Panc1 (cell line): ENCODE results near the gene SASH3. TPM values are rescaled to one million over a fixed set of nuclear protein-coding genes. Genes with fewer than 3 reads are reported as not detected.

ENCODE experiments used
- ATAC-seq: fragments of 200-7000 bp; cut with Tn5 transposase; 2 replicates; pipeline ENCODE4 v1.9.1; 2020; ENCODE audit warnings: mild to moderate bottlenecking, moderate library complexity
- BruUV-seq: library from RNA; stranded (reverse); fragments of 400-500 nt; replicated peaks from 2 replicates; lab custom pipeline; 2021; lab: Mats Ljungman, UMichigan
- CTCF ChIA-PET: fragments of 300-600 bp; sonication (Branson Sonifier 250); formaldehyde crosslinking; loops from one replicate; lab custom pipeline; 2022; ENCODE audit warnings: antibody characterized with exemption; lab: Charles Lee
- POLR2A ChIA-PET: fragments of 300-600 bp; sonication (Branson Sonifier 250); formaldehyde crosslinking; loops from one replicate; lab custom pipeline; 2022; ENCODE audit warnings: antibody characterized with exemption; lab: Charles Lee
- DNase-seq: peaks from one replicate; pipeline ENCODE4 v3.0.0-alpha.2; 2010; ENCODE audit warnings: low read depth, low spot score
- H3K27ac ChIP-seq: 2 replicates; pipeline ENCODE4 v1.5.1; 2011; ENCODE audit warnings: mild to moderate bottlenecking, low read length, inconsistent platforms
- H3K27me3 ChIP-seq: fragments of 200-500 bp; sonication (Bioruptor generic); 2 replicates; pipeline ENCODE4 v1.6.0; 2014; ENCODE audit warnings: low read length, inconsistent platforms; ENCODE audit not compliant: control insufficient read depth, insufficient read depth
- H3K36me3 ChIP-seq: fragments of 200-500 bp; sonication (Bioruptor generic); 2 replicates; pipeline ENCODE4 v1.5.1; 2014; ENCODE audit warnings: inconsistent platforms, mild to moderate bottlenecking, low read length, moderate library complexity; ENCODE audit not compliant: control insufficient read depth, insufficient read depth
- H3K4me1 ChIP-seq: 2 replicates; pipeline ENCODE4 v1.5.1; 2011; ENCODE audit warnings: inconsistent platforms, mild to moderate bottlenecking, low read length, moderate library complexity; ENCODE audit not compliant: control insufficient read depth, insufficient read depth
- H3K4me3 ChIP-seq, 2 experiments: 2 replicates each; pipeline ENCODE4 v1.5.1; 2011 to 2012; ENCODE audit warnings: low read depth in 2 of 2, low read length in 2 of 2, mild to moderate bottlenecking in 2 of 2, inconsistent platforms in 1 of 2, moderate library complexity in 1 of 2
- H3K9me3 ChIP-seq: fragments of 200-500 bp; sonication (Bioruptor generic); 2 replicates; pipeline ENCODE4 v1.5.1; 2014; ENCODE audit warnings: low read depth, mild to moderate bottlenecking, inconsistent platforms, low read length, moderate library complexity; ENCODE audit not compliant: control insufficient read depth, insufficient read depth
- CTCF ChIP-seq: fragments of 450-650 bp; IDR thresholded peaks from 2 replicates; pipeline ENCODE4 v1.5.1; 2017; ENCODE audit warnings: mild to moderate bottlenecking
- POLR2AphosphoS5 ChIP-seq: IDR thresholded peaks from 2 replicates; pipeline ENCODE4 v1.6.1; 2012; ENCODE audit warnings: mild to moderate bottlenecking, low read depth, low read length, moderate library complexity
- REST ChIP-seq, 2 experiments: IDR thresholded peaks; 2 replicates each; pipeline ENCODE4 v1.6.1; 2011 to 2012; ENCODE audit warnings: low read depth in 2 of 2, control low read depth in 1 of 2, low read length in 1 of 2, mild to moderate bottlenecking in 1 of 2, moderate library complexity in 1 of 2; ENCODE audit not compliant: insufficient read depth in 1 of 2
- SIN3A ChIP-seq: IDR thresholded peaks from 2 replicates; pipeline ENCODE4 v1.6.1; 2012; ENCODE audit warnings: low read depth, mild to moderate bottlenecking, low read length, moderate library complexity, borderline replicate concordance; ENCODE audit not compliant: insufficient read depth
- TCF7L2 ChIP-seq: IDR thresholded peaks from 2 replicates; pipeline ENCODE4 v1.6.1; 2011; ENCODE audit warnings: mild to moderate bottlenecking, low read depth, low read length, inconsistent platforms
- in situ Hi-C: cut with HindIII; loops from 2 replicates; pipeline ENCODE4 v1.10.0; 2016; ENCODE audit warnings: low sequenced_read_pairs, low pct_unique_long_range_greater_than_20kb
- intact Hi-C: fragments of 100-400 bp; cut with micrococcal nuclease; formaldehyde crosslinking; loops from one replicate; pipeline ENCODE4 v1.10.0; 2022; ENCODE audit not compliant: unreplicated experiment
- total RNA-seq: library from RNA; stranded (reverse); gene quantifications from one replicate; pipeline ENCODE4 v1.2.1, GENCODE V29; 2021; ENCODE audit not compliant: unreplicated experiment

Gene SASH3
- total RNA-seq, 1 experiment from 2014 or later, result 0.33 TPM

GRCh38 chrX:129825746-129826505 lies 46.2 kb downstream of the SASH3 start:
- DNase-seq (no peak), ATAC-seq (no peak)
- POLR2A ChIA-PET, result no interaction called here
- intact Hi-C loops (no loop called here), in situ Hi-C loops (no loop called here)
- CTCF ChIA-PET, result no interaction called here
- Histone ChIP-seq H3K27me3 (no peaks in the 10 kb centered on the region), H3K9me3 (no peaks in the 10 kb centered on the region), H3K4me1 (no peaks in the 10 kb centered on the region), H3K27ac (no peak overlapping the region), H3K36me3 (peaks cover 3% of the 10 kb centered on the region), H3K4me3 (no peak overlapping the region)
- no peak for TF ChIP-seq POLR2AphosphoS5
- BruUV-seq, result no TSS peak

GRCh38 chrX:129830494-129830893 lies 50.7 kb downstream of the SASH3 start:
- DNase-seq (no peak), ATAC-seq (no peak)
- no peaks in the 10 kb centered on the region for H3K4me1 ChIP-seq
- TF ChIP-seq REST (IDR thresholded peaks at IDR 0.05; ENCODE audit: insufficient read depth in 1 of 2, low read depth in 2 of 2, low read length in 1 of 2) (no peak), TCF7L2 (no peak), CTCF (no peak), POLR2AphosphoS5 (no peak), SIN3A (no peak)
- CTCF ChIA-PET, result no interaction called here
- POLR2A ChIA-PET, result no interaction called here
- intact Hi-C loops (no loop called here), in situ Hi-C loops (no loop called here)
- no peaks in the 10 kb centered on the region for H3K36me3 ChIP-seq
- no TSS peak for BruUV-seq
- H3K27me3 ChIP-seq, result no peaks in the 10 kb centered on the region
- no peak overlapping the region for H3K27ac ChIP-seq
- no peaks in the 10 kb centered on the region for H3K9me3 ChIP-seq
- H3K4me3 ChIP-seq, result no peak overlapping the region

GRCh38 chrX:129831091-129831885 lies 51.5 kb downstream of the SASH3 start:
- intact Hi-C loops, result no loop called here

More at GRCh38 chrX:129831091-129831885, 51.5 kb downstream of the SASH3 start:
- no peaks in the 10 kb centered on the region for H3K9me3 ChIP-seq
- no TSS peak for BruUV-seq
- H3K4me3 ChIP-seq, result no peak overlapping the region
- CTCF ChIA-PET, result no interaction called here
- DNase-seq (no peak), ATAC-seq (no peak)
- in situ Hi-C loops, result no loop called here
- H3K27ac ChIP-seq, result no peak overlapping the region
- no peaks in the 10 kb centered on the region for H3K27me3 ChIP-seq
- no peak for TF ChIP-seq REST (IDR thresholded peaks at IDR 0.05; ENCODE audit: insufficient read depth in 1 of 2, low read depth in 2 of 2, low read length in 1 of 2)
- no peak for TF ChIP-seq TCF7L2
- no peak for TF ChIP-seq SIN3A
- no peak for TF ChIP-seq POLR2AphosphoS5
- no peak for TF ChIP-seq CTCF
- POLR2A ChIA-PET, result interaction anchor here (0.6 kb wide), 1 partner anchor 12 kb away, joined by 5 read pairs; the partner anchor contains the start of gene ZDHHC9
- H3K4me1 ChIP-seq, result no peaks in the 10 kb centered on the region
- H3K36me3 ChIP-seq, result no peaks in the 10 kb centered on the region
